ENCODE data around the gene BATF. TPM values are rescaled to one million over a fixed set of nuclear protein-coding genes. Genes with fewer than 3 reads are reported as not detected.

The BATF gene
- total and polyA plus RNA-seq, 2 experiments from 2014 or later: not detected

GRCh38 chr14:75570797-75571196 is 48.5 kb downstream of the BATF start (continued):
- TF ChIP-seq ZNF462 (CRISPR knock-in tag; IDR thresholded peaks at IDR 0.05) (no peak), STAT1 (IDR thresholded peaks at IDR 0.05; ENCODE audit: unreplicated experiment) (no peak), EZH2 (IDR thresholded peaks at IDR 0.05; ENCODE audit: low read depth, unreplicated experiment) (no peak)

GRCh38 chr14:75572104-75572503 is 49.8 kb downstream of the BATF start:
- no peak for TF ChIP-seq NANOG (IDR thresholded peaks at IDR 0.05; ENCODE audit: borderline replicate concordance)

GRCh38 chr14:75577090-75577489 is 54.8 kb downstream of the BATF start:
- DNase-seq (ENCODE audit: low spot score) (no peak), ATAC-seq (no peak)
- Histone ChIP-seq H2AFZ (no peak overlapping the region), H3K4me2 (no peak overlapping the region), H3K27ac (ENCODE audit: low read depth) (no peak overlapping the region), H3F3A (replicated peaks; ENCODE audit: low read depth) (peaks cover 3% of the 10 kb centered on the region; the same call in 1 of the 2 replicates), H3K36me3 (ENCODE audit: insufficient read depth) (no peaks in the 10 kb centered on the region), H3K4me1 (ENCODE audit: insufficient read depth) (peaks cover 11% of the 10 kb centered on the region; the same call in 1 of the 2 replicates), H4K20me1 (replicated peaks; ENCODE audit: insufficient read depth) (no peaks in the 10 kb centered on the region), H3K4me3 (no peak overlapping the region), H3K9me2 (ENCODE audit: insufficient read depth) (no peaks in the 10 kb centered on the region), H3K27me3 (ENCODE audit: insufficient read depth) (peaks cover 15% of the 10 kb centered on the region), H3K79me2 (replicated peaks; ENCODE audit: insufficient read depth) (no peaks in the 10 kb centered on the region)
- Mint-ChIP-seq H3K27ac (no peak overlapping the region), H3K27me3 (ENCODE audit: insufficient read depth, low read depth, poor library complexity) (peaks cover 13% of the 10 kb centered on the region), H3K4me3 (no peak overlapping the region; the same call in 2 of the 3 replicates), H3K36me3 (ENCODE audit: low read depth) (no peaks in the 10 kb centered on the region), H3K4me1 (peaks cover 11% of the 10 kb centered on the region), H3K9me3 (no peaks in the 10 kb centered on the region)
- no peak for TF ChIP-seq REST (IDR thresholded peaks at IDR 0.05; ENCODE audit: unreplicated experiment)
- TF ChIP-seq ETS1 (IDR thresholded peaks at IDR 0.05): no peak
- TF ChIP-seq CTCF (conservative IDR thresholded peaks at IDR 0.05; ENCODE audit: low read depth in 2 of 2): no peak

More at GRCh38 chr14:75572104-75572503, 49.8 kb downstream of the BATF start:
- Histone ChIP-seq H3K36me3 (ENCODE audit: insufficient read depth) (no peaks in the 10 kb centered on the region), H4K20me1 (replicated peaks; ENCODE audit: insufficient read depth) (no peaks in the 10 kb centered on the region), H3K4me2 (no peak overlapping the region), H3K27ac (ENCODE audit: low read depth) (no peak overlapping the region), H2AFZ (no peak overlapping the region), H3K4me3 (no peak overlapping the region), H3K27me3 (ENCODE audit: insufficient read depth) (no peaks in the 10 kb centered on the region; the same call in 1 of the 2 replicates), H3K79me2 (replicated peaks; ENCODE audit: insufficient read depth) (no peaks in the 10 kb centered on the region), H3F3A (replicated peaks; ENCODE audit: low read depth) (no peaks in the 10 kb centered on the region), H3K9me2 (ENCODE audit: insufficient read depth) (0 out of 2 replicates have a peak, but pooled peaks cover 5% of the 10 kb centered on the region), H3K4me1 (ENCODE audit: insufficient read depth) (no peaks in the 10 kb centered on the region)
- DNase-seq (ENCODE audit: low spot score): no peak
- no peaks in the 10 kb centered on the region; the same call in 2 of the 3 replicates for H3K9me3 Mint-ChIP-seq
- peaks cover 1% of the 10 kb centered on the region for H3K27me3 Mint-ChIP-seq (ENCODE audit: insufficient read depth, low read depth, poor library complexity)
- H3K4me3 Mint-ChIP-seq: no peak overlapping the region
- ATAC-seq: no peak
- no peaks in the 10 kb centered on the region for H3K36me3 Mint-ChIP-seq (ENCODE audit: low read depth)
- no peaks in the 10 kb centered on the region; the same call in 2 of the 3 replicates for H3K4me1 Mint-ChIP-seq
- no peak overlapping the region for H3K27ac Mint-ChIP-seq

All from GM23338 (cell line).